ENCODE data around the gene LMOD3. TPM values are rescaled to one million over a fixed set of nuclear protein-coding genes. Genes with fewer than 3 reads are reported as not detected.

LMOD3 gene
- total RNA-seq, 2 donors from 2014 or later, result not detected

DNA sequence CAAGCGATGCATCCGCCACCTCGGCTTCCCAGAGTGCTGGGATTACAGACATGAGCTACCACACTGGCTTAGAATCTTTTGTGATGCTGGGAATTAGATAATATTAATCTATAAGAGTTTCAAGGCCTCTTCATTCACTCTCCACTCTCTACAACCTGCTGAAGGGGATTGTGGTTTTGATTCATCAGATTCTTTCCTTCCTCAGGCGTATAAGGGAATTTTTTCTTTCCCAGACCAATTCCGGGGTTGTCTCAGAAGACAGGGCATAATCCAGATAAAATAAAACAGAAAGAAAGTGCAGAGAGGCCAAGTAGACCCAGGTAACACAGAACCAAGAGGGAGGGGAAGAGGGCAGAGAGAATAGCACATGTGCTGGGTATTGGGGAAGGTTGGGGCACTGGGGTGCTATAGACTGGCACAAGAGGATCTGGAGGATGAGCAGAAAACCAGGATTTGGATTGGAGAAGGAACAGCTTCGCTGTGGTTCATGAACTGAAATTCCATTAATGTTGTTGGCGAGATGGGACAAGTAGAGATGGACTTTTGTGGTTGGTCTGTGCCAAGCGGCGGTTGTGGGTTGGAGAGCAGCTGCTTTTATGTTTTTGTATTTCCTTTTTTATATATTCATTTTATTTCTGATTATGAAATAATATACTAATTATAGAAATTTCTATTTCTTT, 24.8 kb downstream of the LMOD3 start:
- H3K4me3 Mint-ChIP-seq, result peak overlapping the region; percentile 66
- peaks cover 3% of the 10 kb centered on the region for H3K36me3 Mint-ChIP-seq (ENCODE audit: low read depth)
- ATAC-seq (no peak), DNase-seq (no peak)
- H3K4me1 Mint-ChIP-seq, result peaks cover 55% of the 10 kb centered on the region
- H3K27ac Mint-ChIP-seq, result peak overlapping the region; percentile 97
- no peaks in the 10 kb centered on the region for H3K27me3 Mint-ChIP-seq
- no peaks in the 10 kb centered on the region for H3K9me3 ChIP-seq (ENCODE audit: control insufficient read depth, low read length, poor library complexity, severe bottlenecking)

DNA sequence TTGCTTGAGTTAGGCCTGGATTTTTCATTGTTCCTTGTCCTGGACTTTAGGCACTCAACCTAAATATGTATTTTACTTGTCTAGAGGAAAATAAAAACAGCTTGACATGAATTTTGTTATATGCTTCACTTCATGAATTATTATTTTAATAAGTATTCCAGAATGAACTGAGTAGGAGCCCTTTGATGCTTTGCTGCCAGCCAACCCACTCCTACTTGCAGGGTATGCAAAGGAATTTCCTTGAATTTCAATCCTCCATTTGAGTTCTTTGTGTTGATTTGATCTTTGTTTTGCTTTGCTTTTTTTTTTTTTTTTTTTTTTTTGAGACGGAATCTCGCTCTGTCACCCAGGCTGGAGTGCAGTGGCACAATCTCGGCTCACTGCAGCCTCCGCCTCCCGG, 26.1 kb downstream of the LMOD3 start:
- H3K9me3 ChIP-seq (ENCODE audit: control insufficient read depth, low read length, poor library complexity, severe bottlenecking), result no peaks in the 10 kb centered on the region
- no peak for DNase-seq
- H3K36me3 Mint-ChIP-seq (ENCODE audit: low read depth), result peaks cover 3% of the 10 kb centered on the region
- no peaks in the 10 kb centered on the region for H3K27me3 Mint-ChIP-seq
- ATAC-seq, result no peak
- H3K4me1 Mint-ChIP-seq, result peaks cover 61% of the 10 kb centered on the region
- H3K4me3 Mint-ChIP-seq, result peak overlapping the region; percentile 83
- H3K27ac Mint-ChIP-seq, result peak overlapping the region; percentile 97

DNA sequence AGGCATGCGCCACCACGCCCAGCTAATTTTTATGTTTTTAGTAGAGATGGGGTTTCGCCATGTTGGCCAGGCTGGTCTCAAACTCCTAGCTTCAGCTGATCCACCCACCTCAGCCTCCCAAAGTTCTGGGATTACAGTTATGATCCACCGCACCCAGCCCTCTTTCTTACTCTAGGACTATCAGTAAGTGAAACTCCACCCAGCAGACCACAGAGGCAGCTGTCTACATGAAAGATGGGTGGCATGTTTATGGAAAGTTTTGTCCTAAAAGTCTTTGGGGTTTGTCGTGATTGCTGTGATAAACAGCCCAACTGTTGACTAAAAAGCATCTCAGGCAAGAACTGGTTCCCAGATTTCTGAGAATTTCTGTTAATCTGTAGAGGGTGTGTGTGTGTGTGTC, 26.8 kb downstream of the LMOD3 start:
- Mint-ChIP-seq H3K36me3 (ENCODE audit: low read depth) (peaks cover 3% of the 10 kb centered on the region), H3K27me3 (no peaks in the 10 kb centered on the region), H3K4me3 (peak overlapping the region; percentile 83), H3K4me1 (peaks cover 64% of the 10 kb centered on the region), H3K27ac (peak overlapping the region; percentile 97)
- DNase-seq, result no peak
- no peaks in the 10 kb centered on the region for H3K9me3 ChIP-seq (ENCODE audit: control insufficient read depth, low read length, poor library complexity, severe bottlenecking)
- ATAC-seq, result no peak

DNA sequence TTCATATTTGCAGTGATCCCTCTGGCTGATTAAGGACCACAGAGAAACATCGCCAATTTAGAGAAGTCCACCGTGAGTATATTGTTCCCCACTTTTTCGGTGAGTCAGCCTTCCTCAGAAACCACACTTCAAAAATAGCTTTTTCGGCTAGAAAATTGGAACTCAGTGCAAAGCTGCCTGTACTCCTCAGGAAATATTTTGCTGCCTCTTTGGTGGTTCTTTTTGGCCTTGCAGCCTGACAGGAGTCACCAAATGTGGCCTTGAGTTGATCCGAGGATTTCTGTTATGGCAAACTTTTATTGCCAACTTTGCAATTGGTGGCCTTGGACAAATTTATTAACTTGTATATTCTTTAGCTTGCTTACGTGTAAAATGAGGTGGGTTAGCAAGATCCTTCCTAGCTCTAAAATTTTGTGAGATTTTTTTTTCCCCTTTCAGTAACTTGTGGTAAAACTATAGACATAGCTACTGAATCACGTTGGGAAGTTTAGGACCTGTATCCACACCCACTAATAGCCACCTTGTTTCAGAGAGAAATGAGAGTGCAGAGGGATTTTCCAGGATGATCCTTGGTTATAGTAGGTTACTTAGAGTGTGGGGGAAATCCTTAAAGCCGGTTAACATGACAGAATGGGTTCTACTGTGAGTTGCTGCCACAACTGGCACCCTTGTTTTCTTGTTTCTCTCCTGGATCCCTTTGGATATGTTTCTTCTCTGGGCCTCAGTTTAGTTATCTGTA, 27.8 kb downstream of the LMOD3 start:
- Mint-ChIP-seq H3K4me1 (peaks cover 68% of the 10 kb centered on the region), H3K4me3 (peak overlapping the region; percentile 90), H3K36me3 (ENCODE audit: low read depth) (peaks cover 3% of the 10 kb centered on the region), H3K27ac (peak overlapping the region; percentile 97), H3K27me3 (no peaks in the 10 kb centered on the region)
- ATAC-seq, result peak; percentile 2
- no peaks in the 10 kb centered on the region for H3K9me3 ChIP-seq (ENCODE audit: control insufficient read depth, low read length, poor library complexity, severe bottlenecking)
- no peak for DNase-seq

DNA sequence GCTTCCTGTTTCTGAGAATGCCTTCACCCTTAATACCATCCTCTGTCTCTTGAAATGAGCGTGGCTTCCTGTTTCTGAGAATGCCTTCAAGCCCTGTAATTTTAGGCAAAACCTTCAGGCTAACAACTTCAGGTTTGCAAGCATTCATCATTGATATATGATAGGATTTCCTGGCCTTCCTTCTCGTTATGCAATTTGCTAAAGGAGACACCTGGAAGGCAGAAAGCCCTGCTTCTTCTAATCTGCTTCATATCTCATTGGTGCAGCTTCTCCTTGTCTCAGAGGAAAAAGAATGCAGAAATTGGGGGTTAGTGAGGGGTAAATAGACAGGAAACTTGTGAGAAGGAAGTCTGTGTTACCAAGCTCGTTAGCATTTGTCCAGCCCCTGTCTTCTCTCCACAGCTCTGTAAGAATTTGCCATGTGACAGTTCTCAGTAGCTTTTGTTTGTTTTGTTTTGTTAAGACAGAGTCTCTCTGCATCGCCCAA, 30.3 kb downstream of the LMOD3 start:
- Mint-ChIP-seq H3K27me3 (no peaks in the 10 kb centered on the region), H3K4me1 (peaks cover 69% of the 10 kb centered on the region), H3K27ac (peak overlapping the region; percentile 97), H3K36me3 (ENCODE audit: low read depth) (peaks cover 4% of the 10 kb centered on the region), H3K4me3 (peak overlapping the region; percentile 90)
- ATAC-seq, result peak; percentile 71
- no peaks in the 10 kb centered on the region for H3K9me3 ChIP-seq (ENCODE audit: control insufficient read depth, low read length, poor library complexity, severe bottlenecking)
- no peak for DNase-seq

DNA sequence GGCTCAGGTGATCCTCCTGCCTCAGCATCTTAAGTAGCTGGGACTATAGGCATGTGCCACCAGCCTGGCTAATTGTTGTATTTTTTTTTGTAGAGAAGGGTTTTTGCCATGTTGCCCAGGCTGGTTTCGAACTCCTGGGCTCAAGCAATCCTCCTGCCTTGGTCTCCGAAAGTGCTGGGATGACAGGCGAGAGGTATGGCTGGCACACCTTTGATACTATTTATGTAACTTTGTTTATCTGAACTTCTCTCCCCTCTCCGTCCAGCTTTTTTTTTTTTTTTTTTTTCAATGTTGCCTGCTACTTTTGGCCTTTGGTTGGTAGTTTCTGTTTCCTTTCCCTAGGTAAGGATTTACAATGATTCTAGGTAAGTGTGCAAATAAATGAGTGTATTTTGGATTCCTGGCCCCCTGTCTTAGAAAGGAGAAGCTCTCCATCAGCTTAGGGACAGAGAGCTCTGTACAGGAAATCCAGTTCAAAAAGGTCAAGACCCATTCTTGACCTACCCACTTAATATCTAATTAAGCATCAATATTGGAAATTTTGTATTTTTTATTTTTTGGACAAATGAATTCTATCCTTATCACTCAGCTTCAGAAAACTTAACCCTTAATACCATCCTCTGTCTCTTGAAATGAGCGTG, 30.9 kb downstream of the LMOD3 start:
- Mint-ChIP-seq H3K4me1 (peaks cover 69% of the 10 kb centered on the region), H3K36me3 (ENCODE audit: low read depth) (peaks cover 4% of the 10 kb centered on the region), H3K4me3 (peak overlapping the region; percentile 90), H3K27me3 (no peaks in the 10 kb centered on the region), H3K27ac (peak overlapping the region; percentile 97)
- H3K9me3 ChIP-seq (ENCODE audit: control insufficient read depth, low read length, poor library complexity, severe bottlenecking), result no peaks in the 10 kb centered on the region
- DNase-seq (no peak), ATAC-seq (no peak)

DNA sequence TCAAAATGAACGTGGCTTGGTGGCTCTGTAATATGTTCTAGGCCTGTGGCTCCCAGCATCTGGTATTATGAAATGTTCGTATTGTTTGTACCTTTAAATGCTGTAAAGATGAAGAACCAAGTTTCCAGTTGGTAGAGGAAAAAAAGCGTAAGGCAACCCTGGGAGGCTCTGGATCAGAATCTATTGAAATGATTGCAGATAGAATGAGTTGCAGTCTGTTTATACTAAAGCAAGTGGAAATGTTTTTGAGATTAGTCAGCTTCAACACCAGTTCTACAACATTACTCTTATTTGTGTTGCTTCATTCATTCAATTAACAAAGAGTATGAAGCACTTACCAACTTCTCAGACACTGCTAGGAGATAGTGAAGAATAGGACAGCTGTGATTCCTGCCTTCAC, 32.4 kb downstream of the LMOD3 start:
- DNase-seq (no peak), ATAC-seq (no peak)
- Mint-ChIP-seq H3K27ac (peak overlapping the region; percentile 97), H3K36me3 (ENCODE audit: low read depth) (peaks cover 4% of the 10 kb centered on the region), H3K4me3 (peak overlapping the region; percentile 90), H3K27me3 (no peaks in the 10 kb centered on the region), H3K4me1 (peaks cover 63% of the 10 kb centered on the region)
- H3K9me3 ChIP-seq (ENCODE audit: control insufficient read depth, low read length, poor library complexity, severe bottlenecking), result no peaks in the 10 kb centered on the region

DNA sequence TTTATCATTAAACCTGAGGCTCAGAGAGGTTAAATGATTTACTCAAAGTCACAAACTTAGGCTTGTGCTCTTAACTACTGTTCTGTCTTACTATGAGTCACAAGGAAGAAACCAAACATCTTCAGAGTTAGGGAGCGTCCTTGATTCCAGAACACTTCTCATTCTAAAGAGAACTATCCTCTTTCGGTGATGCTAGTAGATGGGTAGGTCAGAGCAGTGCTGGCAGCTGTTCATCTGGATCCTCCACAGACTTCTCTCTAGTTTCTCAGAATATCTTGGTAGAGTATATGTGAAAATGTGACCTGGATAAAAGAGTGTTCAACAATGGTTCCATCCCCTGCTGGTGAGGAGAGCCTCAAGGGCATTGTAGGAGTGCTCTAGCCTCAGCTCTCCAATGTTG, 34.3 kb downstream of the LMOD3 start:
- Mint-ChIP-seq H3K36me3 (ENCODE audit: low read depth) (peaks cover 4% of the 10 kb centered on the region), H3K27me3 (no peaks in the 10 kb centered on the region), H3K4me1 (peaks cover 60% of the 10 kb centered on the region), H3K27ac (peak overlapping the region; percentile 97), H3K4me3 (peak overlapping the region; percentile 92)
- no peaks in the 10 kb centered on the region for H3K9me3 ChIP-seq (ENCODE audit: control insufficient read depth, low read length, poor library complexity, severe bottlenecking)
- no peak for DNase-seq
- no peak for ATAC-seq

DNA sequence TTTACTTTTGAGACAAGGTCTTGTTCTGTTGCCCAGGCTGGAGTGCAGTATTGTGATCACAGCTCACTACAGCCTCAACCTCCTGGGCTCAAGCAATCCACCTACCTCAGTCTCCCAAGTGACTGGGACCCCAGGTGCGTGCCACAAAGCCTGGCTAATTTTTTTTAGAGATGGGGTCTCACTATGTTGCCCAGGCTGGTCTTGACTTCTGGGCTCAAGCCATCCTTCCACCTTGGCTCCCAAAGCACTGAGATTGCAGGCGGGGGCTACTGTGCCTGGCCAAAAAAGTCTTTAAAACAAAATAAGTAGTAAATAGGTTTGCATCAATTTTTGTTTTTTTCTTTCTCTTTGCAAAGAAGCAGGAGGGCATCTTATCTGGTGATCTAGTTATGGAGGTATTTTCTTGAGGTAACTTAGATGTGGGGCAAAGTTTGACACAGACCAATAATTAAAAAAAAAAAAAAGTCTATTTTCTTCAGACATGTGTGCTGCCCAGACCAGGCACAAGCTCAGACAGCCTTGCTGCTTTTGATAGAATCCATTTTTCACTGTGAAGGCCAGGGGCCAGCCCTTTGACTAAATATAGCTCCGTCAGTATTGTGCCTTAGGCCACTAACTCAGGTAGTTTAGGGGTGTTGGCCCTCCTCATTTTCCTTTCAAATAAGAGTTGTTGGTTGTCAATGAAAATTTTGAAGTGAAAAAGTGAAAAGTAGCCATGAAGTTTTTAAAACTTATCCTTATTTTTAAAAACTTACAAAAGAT, 35.2 kb downstream of the LMOD3 start:
- H3K9me3 ChIP-seq (ENCODE audit: control insufficient read depth, low read length, poor library complexity, severe bottlenecking), result no peaks in the 10 kb centered on the region
- no peaks in the 10 kb centered on the region for H3K27me3 Mint-ChIP-seq
- H3K36me3 Mint-ChIP-seq (ENCODE audit: low read depth), result peaks cover 4% of the 10 kb centered on the region
- H3K4me3 Mint-ChIP-seq, result peak overlapping the region; percentile 96
- H3K4me1 Mint-ChIP-seq, result peaks cover 60% of the 10 kb centered on the region
- peak overlapping the region; percentile 97 for H3K27ac Mint-ChIP-seq
- DNase-seq (no peak), ATAC-seq (no peak)

DNA sequence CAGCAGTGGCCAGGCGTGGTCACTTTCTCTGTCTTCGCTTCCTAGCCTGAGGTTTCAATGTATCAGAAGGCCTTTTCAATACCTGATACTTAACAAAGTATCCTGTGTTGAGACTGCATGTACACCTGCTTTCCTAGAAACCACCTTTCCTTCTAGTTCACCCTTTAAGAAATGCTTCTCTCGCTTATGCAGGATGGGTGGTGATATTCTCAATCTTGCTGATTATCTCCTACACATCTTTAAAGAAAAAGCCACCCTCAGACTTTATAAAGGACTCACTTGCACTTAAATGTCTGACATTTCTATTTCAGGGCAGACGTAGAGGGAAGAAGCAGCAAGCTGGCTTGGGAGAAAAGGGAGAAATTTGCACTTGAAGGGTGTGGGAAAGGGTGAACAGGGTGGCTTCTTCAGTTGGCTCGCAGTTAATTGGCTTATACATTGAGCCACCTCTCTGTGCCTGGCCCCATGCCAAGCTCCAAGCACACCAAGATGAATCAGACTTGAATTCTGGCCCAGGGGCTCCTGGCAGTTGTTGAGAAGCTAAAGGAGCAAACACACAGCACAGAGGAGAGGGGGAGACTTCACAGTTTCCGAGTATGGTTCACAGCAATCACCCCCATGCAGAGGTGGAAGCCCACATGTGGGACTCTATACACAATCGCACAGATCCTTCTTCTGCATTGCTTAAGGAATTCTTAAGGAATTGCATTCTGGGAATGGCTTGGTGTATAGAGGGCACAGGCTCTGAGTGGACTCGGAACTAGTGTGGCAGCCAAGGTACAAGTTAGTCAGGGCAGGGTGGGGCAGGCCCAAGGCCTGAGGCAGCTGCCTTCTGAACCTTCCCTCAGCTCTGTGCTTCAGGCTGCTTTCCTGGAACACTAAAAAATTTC, 36.3 kb downstream of the LMOD3 start:
- H3K27ac Mint-ChIP-seq, result peak overlapping the region; percentile 97
- ATAC-seq, result no peak
- peak overlapping the region; percentile 96 for H3K4me3 Mint-ChIP-seq
- peaks cover 4% of the 10 kb centered on the region for H3K36me3 Mint-ChIP-seq (ENCODE audit: low read depth)
- DNase-seq, result peak; percentile 29 to 52 (median 39)
- H3K4me1 Mint-ChIP-seq, result peaks cover 59% of the 10 kb centered on the region
- no peaks in the 10 kb centered on the region for H3K9me3 ChIP-seq (ENCODE audit: control insufficient read depth, low read length, poor library complexity, severe bottlenecking)
- no peaks in the 10 kb centered on the region for H3K27me3 Mint-ChIP-seq

DNA sequence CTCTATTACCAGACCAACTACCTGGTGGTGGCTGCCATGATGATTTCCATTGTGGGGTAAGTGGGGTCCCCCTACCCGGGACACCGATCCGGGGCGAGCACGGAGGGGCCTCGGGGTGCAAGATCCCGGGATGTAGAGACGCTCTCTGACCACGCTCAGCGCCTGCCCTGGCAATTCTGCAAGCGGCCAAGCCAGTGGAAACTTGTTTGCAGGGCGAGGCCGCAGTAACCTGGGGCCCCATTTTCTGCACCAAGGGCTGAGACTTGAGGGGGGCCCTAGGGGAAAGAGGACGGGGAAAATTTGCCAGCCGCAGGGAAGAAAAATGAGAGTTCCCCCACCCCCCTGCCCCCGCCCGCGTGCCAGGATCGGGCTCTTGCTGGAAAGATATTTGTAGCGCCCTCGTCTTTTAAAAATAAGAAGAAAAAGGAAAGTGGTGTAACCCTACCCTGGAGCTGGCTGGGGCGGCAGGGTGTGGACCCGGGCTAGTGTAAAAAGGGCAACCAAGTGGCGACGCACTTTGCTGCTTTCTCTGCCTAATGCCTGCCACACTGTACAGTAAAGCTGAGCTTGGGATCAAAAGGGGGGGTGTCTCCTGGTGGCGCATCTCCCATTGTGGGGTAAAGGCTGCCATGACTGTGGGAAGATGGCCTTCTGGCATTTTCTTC, 37.1 kb downstream of the LMOD3 start:
- ATAC-seq, result peak; percentile 6
- DNase-seq, result no peak
- Mint-ChIP-seq H3K4me3 (peak overlapping the region; percentile 96), H3K4me1 (peaks cover 54% of the 10 kb centered on the region), H3K36me3 (ENCODE audit: low read depth) (peaks cover 4% of the 10 kb centered on the region), H3K27ac (peak overlapping the region; percentile 97), H3K27me3 (no peaks in the 10 kb centered on the region)
- H3K9me3 ChIP-seq (ENCODE audit: control insufficient read depth, low read length, poor library complexity, severe bottlenecking), result no peaks in the 10 kb centered on the region

Measured in T-helper 17 cell (primary cell).